Skin epidermis (tissue), 12 donors: ENCODE results near the gene TAF1B.

Source experiments
- H3K27ac ChIP-seq, 21 experiments: fragments of 200-600 bp; sonication (generic) in 11 of 21; one replicate each; pipeline ENCODE4 v1.5.0; 2020; ENCODE audit warnings: mild to moderate bottlenecking in 3 of 21, inconsistent platforms in 2 of 21, moderate library complexity in 2 of 21
- H3K4me3 ChIP-seq, 7 experiments: fragments of 200-600 bp; sonication (generic) in 2 of 7; one replicate each; pipeline ENCODE4 v1.5.0; 2020; ENCODE audit warnings: inconsistent platforms in 2 of 7, mild to moderate bottlenecking in 2 of 7, moderate library complexity in 1 of 7

TAF1B gene

GRCh38 chr2:9807056-9807455, 36.2 kb upstream of the TAF1B start:
- H3K4me3 ChIP-seq, result no peak overlapping the region
- no peak overlapping the region for H3K27ac ChIP-seq

GRCh38 chr2:9807555-9808305, 35.5 kb upstream of the TAF1B start:
- no peak overlapping the region for H3K4me3 ChIP-seq
- H3K27ac ChIP-seq, result peak overlapping the region in 12 of 21 experiments; percentile 52 to 80 (median 72)

GRCh38 chr2:9808334-9809063, 34.8 kb upstream of the TAF1B start:
- Histone ChIP-seq H3K4me3 (no peak overlapping the region), H3K27ac (peak overlapping the region in 19 of 21 experiments; percentile 13 to 80 (median 71))

- Histone ChIP-seq H3K27ac (peak overlapping the region in 20 of 21 experiments; percentile 13 to 80 (median 70)), H3K4me3 (no peak overlapping the region)
Observed at GRCh38 chr2:9809064-9809356, 34.3 kb upstream of the TAF1B start.

GRCh38 chr2:9809448-9810088, 33.7 kb upstream of the TAF1B start:
- peak overlapping the region in 17 of 21 experiments; percentile 13 to 80 (median 71) for H3K27ac ChIP-seq
- no peak overlapping the region for H3K4me3 ChIP-seq

- Histone ChIP-seq H3K27ac (peak overlapping the region in 8 of 21 experiments; percentile 43 to 78 (median 70)), H3K4me3 (no peak overlapping the region)
Observed at GRCh38 chr2:9811216-9811615, 32.1 kb upstream of the TAF1B start.

GRCh38 chr2:9811679-9812511, 31.4 kb upstream of the TAF1B start:
- Histone ChIP-seq H3K27ac (peak overlapping the region in 15 of 21 experiments; percentile 19 to 78 (median 66)), H3K4me3 (no peak overlapping the region)

GRCh38 chr2:9812945-9813311, 30.3 kb upstream of the TAF1B start:
- H3K27ac ChIP-seq, result peak overlapping the region in 13 of 21 experiments; percentile 3 to 78 (median 52)
- no peak overlapping the region for H3K4me3 ChIP-seq

GRCh38 chr2:9813312-9814128, 29.8 kb upstream of the TAF1B start:
- H3K4me3 ChIP-seq, result no peak overlapping the region
- peak overlapping the region in 16 of 21 experiments; percentile 3 to 78 (median 36) for H3K27ac ChIP-seq

- H3K4me3 ChIP-seq, result no peak overlapping the region
- H3K27ac ChIP-seq, result peak overlapping the region in 11 of 21 experiments; percentile 4 to 72 (median 47)
Observed at GRCh38 chr2:9814129-9814868, 29.0 kb upstream of the TAF1B start.

- Histone ChIP-seq H3K27ac (no peak overlapping the region), H3K4me3 (no peak overlapping the region)
Observed at GRCh38 chr2:9815076-9815475, 28.2 kb upstream of the TAF1B start.

- no peak overlapping the region for H3K4me3 ChIP-seq
- H3K27ac ChIP-seq, result no peak overlapping the region
Observed at GRCh38 chr2:9815844-9816279, 27.4 kb upstream of the TAF1B start.

GRCh38 chr2:9818097-9818496, 25.2 kb upstream of the TAF1B start:
- Histone ChIP-seq H3K27ac (peak overlapping the region in 4 of 21 experiments; percentile 11 to 57 (median 30)), H3K4me3 (no peak overlapping the region)

GRCh38 chr2:9819551-9819950, 23.7 kb upstream of the TAF1B start:
- H3K27ac ChIP-seq, result peak overlapping the region in 20 of 21 experiments; percentile 49 to 86 (median 74)
- no peak overlapping the region for H3K4me3 ChIP-seq

GRCh38 chr2:9820020-9820973, 23.0 kb upstream of the TAF1B start:
- H3K4me3 ChIP-seq, result no peak overlapping the region
- H3K27ac ChIP-seq, result peak overlapping the region; percentile 40 to 86 (median 74)

GRCh38 chr2:9821805-9822445, 21.3 kb upstream of the TAF1B start:
- no peak overlapping the region for H3K4me3 ChIP-seq
- H3K27ac ChIP-seq, result peak overlapping the region in 11 of 21 experiments; percentile 9 to 86 (median 72)

GRCh38 chr2:9824441-9824840, 18.8 kb upstream of the TAF1B start:
- no peak overlapping the region for H3K27ac ChIP-seq

More at GRCh38 chr2:9824441-9824840, 18.8 kb upstream of the TAF1B start:
- H3K4me3 ChIP-seq, result no peak overlapping the region
